Transverse colon (tissue), 4 donors: Measurements from ENCODE around the gene FAM174C. TPM values are rescaled to one million over a fixed set of nuclear protein-coding genes. Genes with fewer than 3 reads are reported as not detected.

Experiments
- DNase-seq: peaks from one replicate; pipeline ENCODE4 v3.0.0-alpha.2; 2019
- H3K27ac ChIP-seq, 4 donors: fragments of 200-600 bp; sonication (generic); 2 replicates each; pipeline ENCODE4 v1.5.1; 2016 to 2018; ENCODE audit warnings: inconsistent platforms in 4 of 4
- H3K27me3 ChIP-seq: fragments of 200-600 bp; sonication (generic); 2 replicates; pipeline ENCODE4 v1.5.1; 2017; ENCODE audit warnings: inconsistent platforms
- H3K36me3 ChIP-seq, 4 donors: fragments of 200-600 bp; sonication (generic); 2 replicates each; pipeline ENCODE4 v1.5.1; 2017 to 2019; ENCODE audit warnings: inconsistent platforms in 4 of 4
- H3K4me1 ChIP-seq, 4 donors: fragments of 200-600 bp; sonication (generic); 2 replicates each; pipeline ENCODE4 v1.5.1; 2017 to 2020; ENCODE audit warnings: inconsistent platforms in 4 of 4
- H3K4me3 ChIP-seq, 4 donors: fragments of 200-600 bp; sonication (generic); 1 replicate in 1 of 4; 2 replicates in 3 of 4; pipeline versions ENCODE4 v1.5.1 to v1.6.1; 2017 to 2019; ENCODE audit warnings: inconsistent platforms in 4 of 4
- H3K9me3 ChIP-seq, 2 donors: fragments of 200-600 bp; sonication (generic); 2 replicates each; pipeline ENCODE4 v1.5.1; 2017 to 2019; ENCODE audit warnings: inconsistent platforms in 2 of 2
- EP300 ChIP-seq: sonication (generic); formaldehyde crosslinking; IDR thresholded peaks from one replicate; pipeline ENCODE4 v1.6.1; 2017; ENCODE audit warnings: antibody characterized with exemption, low read depth
- POLR2A ChIP-seq: fragments of 450-650 bp; IDR thresholded peaks from one replicate; pipeline ENCODE4 v1.6.1; 2016; ENCODE audit warnings: antibody characterized with exemption, mild to moderate bottlenecking, moderate library complexity
- POLR2AphosphoS5 ChIP-seq, 3 donors: sonication (generic); formaldehyde crosslinking; IDR thresholded peaks; one replicate each; pipeline ENCODE4 v1.6.1; 2016; ENCODE audit warnings: antibody characterized with exemption in 3 of 3
- WGBS, 2 donors: methylation state at CpG; one replicate each; pipeline ENCODE4 v1.1.5; 2018; ENCODE audit warnings: low coverage in 1 of 2; 5-methylcytosine and 5-hydroxymethylcytosine counted together
- in situ Hi-C, 4 donors: fragments of 200-750 bp; cut with MboI; loops; one replicate each; pipeline versions ENCODE4 v1.15.0 to v1.15.1; 2017; ENCODE audit warnings: low sequenced_read_pairs in 3 of 4, low pct_ligation_motif_present in 1 of 4, low pct_unique_long_range_greater_than_20kb in 1 of 4
- intact Hi-C: fragments of 100-400 bp; cut with DNase I; formaldehyde crosslinking; loops from one replicate; pipeline ENCODE4 v1.15.1; 2023; ENCODE audit warnings: low total_unique reads
- total RNA-seq, 4 donors: library from RNA; depleted of rRNA; stranded (reverse); fragments of >200 nt; gene quantifications; one replicate each; pipeline ENCODE4 v1.1.0, GENCODE V29; 2016
- TF ChIP-seq, protein P1 (sequence below), 5 experiments: fragments of 200-600 bp in 3 of 5; fragments of 450-650 bp in 2 of 5; sonication (generic) in 3 of 5; IDR thresholded peaks; 1 replicate in 2 of 5; 2 replicates in 3 of 5; pipeline ENCODE4 v1.5.1; 2016 to 2017; ENCODE audit warnings: antibody characterized with exemption in 5 of 5, inconsistent platforms in 3 of 5, mild to moderate bottlenecking in 2 of 5, moderate library complexity in 1 of 5

Gene FAM174C
- total RNA-seq, 4 donors from 2014 or later, result 72.5 to 116 (median 99.0) TPM

DNA sequence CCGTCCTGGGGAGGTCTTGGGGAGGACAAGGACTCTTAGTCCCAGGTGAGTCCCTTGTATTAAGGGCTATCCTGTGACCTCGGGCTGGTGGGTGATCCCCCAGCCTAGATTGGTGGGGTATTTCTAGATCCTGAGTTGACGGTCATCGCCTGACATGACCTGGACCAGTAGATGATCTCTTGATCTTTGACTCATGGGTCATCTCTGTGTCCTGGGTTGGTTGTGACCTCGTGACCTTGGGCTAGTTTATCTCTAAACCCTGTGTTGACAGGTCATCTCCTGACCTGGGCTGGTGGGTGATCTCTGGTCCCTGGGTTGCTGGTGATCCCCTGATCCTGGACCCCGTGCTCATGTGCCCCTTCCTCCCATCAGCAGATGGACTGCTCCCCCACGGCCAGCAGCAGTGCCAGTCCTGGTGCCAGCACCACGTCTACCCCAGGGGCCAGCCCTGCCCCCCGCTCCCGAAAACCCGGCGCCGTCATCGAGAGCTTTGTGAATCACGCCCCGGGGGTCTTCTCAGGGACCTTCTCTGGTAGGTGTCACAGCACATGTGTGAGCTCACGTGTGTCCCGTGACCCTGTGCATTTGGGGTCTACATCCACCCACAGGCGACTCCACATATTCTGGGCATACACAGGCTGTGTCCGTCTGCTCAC is 20.7 kb upstream of the FAM174C start:
- in situ Hi-C loops (no loop called here), intact Hi-C loops (no loop called here)
- Histone ChIP-seq H3K4me1 (peaks cover 36 to 82% (median 74%) of the 10 kb centered on the region in 4 donors), H3K9me3 (no peaks in the 10 kb centered on the region), H3K4me3 (peak overlapping the region in 1 of 4 donors; percentile 87), H3K36me3 (peaks cover 0 to 34% (median 19%) of the 10 kb centered on the region in 4 donors), H3K27me3 (no peaks in the 10 kb centered on the region), H3K27ac (peak overlapping the region; percentile 98 to 99 (median 98))
- DNase-seq, result no peak
- 85% methylated on average over 18 of the region's 20 CpGs; no CpG with 5 or more reads in 1 of the 2 donors for WGBS, 2 donors
- TF ChIP-seq EP300, result no peak
- TF ChIP-seq, protein P1, sequence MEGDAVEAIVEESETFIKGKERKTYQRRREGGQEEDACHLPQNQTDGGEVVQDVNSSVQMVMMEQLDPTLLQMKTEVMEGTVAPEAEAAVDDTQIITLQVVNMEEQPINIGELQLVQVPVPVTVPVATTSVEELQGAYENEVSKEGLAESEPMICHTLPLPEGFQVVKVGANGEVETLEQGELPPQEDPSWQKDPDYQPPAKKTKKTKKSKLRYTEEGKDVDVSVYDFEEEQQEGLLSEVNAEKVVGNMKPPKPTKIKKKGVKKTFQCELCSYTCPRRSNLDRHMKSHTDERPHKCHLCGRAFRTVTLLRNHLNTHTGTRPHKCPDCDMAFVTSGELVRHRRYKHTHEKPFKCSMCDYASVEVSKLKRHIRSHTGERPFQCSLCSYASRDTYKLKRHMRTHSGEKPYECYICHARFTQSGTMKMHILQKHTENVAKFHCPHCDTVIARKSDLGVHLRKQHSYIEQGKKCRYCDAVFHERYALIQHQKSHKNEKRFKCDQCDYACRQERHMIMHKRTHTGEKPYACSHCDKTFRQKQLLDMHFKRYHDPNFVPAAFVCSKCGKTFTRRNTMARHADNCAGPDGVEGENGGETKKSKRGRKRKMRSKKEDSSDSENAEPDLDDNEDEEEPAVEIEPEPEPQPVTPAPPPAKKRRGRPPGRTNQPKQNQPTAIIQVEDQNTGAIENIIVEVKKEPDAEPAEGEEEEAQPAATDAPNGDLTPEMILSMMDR (IDR thresholded peaks at IDR 0.05), result no peak
- TF ChIP-seq POLR2AphosphoS5 (IDR thresholded peaks at IDR 0.05), result no peak
- no peak for TF ChIP-seq POLR2A

DNA sequence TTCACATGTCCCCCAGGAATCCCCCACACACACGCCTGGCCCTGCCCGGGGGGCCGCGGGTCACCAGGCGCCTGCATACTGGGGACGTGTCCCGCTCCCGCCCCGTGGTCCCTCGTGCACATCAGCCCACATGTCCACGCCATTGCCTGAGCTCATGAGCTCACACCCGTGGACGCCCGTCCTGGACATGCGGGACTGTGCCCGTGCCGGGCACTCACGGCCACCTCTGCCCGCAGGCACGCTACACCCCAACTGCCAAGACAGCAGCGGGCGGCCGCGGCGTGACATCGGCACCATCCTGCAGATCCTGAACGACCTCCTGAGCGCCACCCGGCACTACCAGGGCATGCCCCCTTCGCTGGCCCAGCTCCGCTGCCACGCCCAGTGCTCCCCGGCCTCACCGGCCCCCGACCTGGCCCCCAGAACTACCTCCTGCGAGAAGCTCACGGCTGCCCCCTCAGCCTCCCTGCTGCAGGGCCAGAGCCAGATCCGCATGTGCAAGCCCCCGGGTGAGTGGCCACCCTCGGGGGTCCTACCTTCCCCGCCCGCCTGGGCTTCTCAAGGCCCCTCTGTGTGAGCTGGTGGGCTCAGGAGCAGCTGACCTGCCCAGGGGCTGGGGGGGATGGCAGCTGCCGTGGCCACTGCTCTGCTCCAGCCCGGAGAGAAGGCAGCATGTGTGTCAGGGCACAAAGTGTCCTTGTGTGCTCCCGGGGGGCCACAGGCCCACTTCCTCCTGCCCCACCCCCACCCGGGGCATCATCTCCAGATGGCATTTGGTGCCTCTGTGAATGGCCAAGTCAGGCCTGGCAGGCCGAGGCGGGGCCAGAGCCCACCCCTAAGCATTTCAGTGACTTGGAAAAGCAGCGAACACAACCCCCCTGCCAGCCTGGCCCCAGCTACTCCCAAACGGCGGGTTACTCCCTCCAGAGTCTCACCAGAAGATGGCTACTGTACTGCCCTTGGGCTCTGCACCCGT is 19.9 kb upstream of the FAM174C start:
- H3K4me1 ChIP-seq, result peaks cover 44 to 90% (median 82%) of the 10 kb centered on the region in 4 donors
- H3K9me3 ChIP-seq, result no peaks in the 10 kb centered on the region
- in situ Hi-C loops (no loop called here), intact Hi-C loops (no loop called here)
- H3K4me3 ChIP-seq, result no peak overlapping the region
- peak overlapping the region; percentile 98 to 99 (median 98) for H3K27ac ChIP-seq
- WGBS, 2 donors, result 86% methylated on average over 45 of the region's 52 CpGs; no CpG with 5 or more reads in 1 of the 2 donors
- TF ChIP-seq POLR2AphosphoS5 (IDR thresholded peaks at IDR 0.05) (peak in 1 of 3 donors; percentile 37), EP300 (no peak)
- H3K36me3 ChIP-seq, result peaks cover 0 to 34% (median 19%) of the 10 kb centered on the region in 4 donors
- peak; percentile 19 for DNase-seq
- H3K27me3 ChIP-seq, result no peaks in the 10 kb centered on the region

DNA sequence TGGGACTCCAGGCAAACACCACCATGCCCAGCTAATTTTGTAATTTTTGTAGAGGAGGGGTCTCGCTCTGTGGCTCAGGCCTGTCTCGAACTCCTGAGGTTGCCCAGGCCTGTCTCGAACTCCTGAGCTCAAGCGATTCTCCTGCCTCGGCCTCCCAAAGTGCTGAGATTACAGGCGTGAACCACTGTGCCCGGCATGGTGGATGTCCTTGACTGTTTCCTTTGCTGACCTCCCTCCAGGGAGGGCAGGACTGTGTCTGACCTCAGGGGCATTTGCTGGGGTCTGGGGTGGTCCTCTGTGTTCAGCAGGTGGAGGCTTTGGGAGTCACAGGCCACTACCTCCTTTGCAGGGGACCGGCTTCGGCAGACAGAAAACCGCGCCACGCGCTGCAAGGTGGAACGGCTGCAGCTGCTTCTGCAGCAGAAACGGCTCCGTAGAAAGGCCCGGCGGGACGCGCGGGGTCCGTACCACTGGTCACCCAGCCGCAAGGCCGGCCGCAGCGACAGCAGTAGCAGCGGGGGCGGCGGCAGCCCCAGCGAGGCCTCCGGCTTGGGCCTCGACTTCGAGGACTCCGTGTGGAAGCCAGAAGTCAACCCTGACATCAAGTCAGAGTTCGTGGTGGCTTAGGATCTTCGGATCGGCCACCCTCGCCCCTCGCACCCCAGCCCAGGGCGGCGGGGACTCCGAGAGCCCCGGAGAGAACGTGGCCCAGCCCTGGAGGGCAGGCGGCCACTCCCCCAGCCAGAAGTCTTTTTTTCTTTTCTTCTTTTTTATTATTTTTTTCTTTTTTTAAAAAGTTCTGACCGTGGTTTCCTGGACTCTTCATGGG is 18.5 kb upstream of the FAM174C start:
- H3K4me3 ChIP-seq, result no peak overlapping the region
- no peaks in the 10 kb centered on the region for H3K27me3 ChIP-seq
- in situ Hi-C loops (no loop called here), intact Hi-C loops (loop anchor here (1.0 kb wide), 1 partner anchor 29 kb away; no protein-coding TSS in a partner anchor)
- H3K36me3 ChIP-seq, result peaks cover 0 to 34% (median 19%) of the 10 kb centered on the region in 4 donors
- WGBS, 2 donors, result 50 to 91% methylated on average over 1 to 46 of the region's 46 CpGs
- peak; percentile 16 for DNase-seq
- peak overlapping the region; percentile 98 to 100 (median 98) for H3K27ac ChIP-seq
- TF ChIP-seq EP300 (no peak), POLR2A (peak; percentile 4), POLR2AphosphoS5 (IDR thresholded peaks at IDR 0.05) (peak; percentile 21 to 52 (median 48))
- TF ChIP-seq, protein P1 (IDR thresholded peaks at IDR 0.05), result no peak
- no peaks in the 10 kb centered on the region for H3K9me3 ChIP-seq
- H3K4me1 ChIP-seq, result peaks cover 53 to 93% (median 86%) of the 10 kb centered on the region in 4 donors

DNA sequence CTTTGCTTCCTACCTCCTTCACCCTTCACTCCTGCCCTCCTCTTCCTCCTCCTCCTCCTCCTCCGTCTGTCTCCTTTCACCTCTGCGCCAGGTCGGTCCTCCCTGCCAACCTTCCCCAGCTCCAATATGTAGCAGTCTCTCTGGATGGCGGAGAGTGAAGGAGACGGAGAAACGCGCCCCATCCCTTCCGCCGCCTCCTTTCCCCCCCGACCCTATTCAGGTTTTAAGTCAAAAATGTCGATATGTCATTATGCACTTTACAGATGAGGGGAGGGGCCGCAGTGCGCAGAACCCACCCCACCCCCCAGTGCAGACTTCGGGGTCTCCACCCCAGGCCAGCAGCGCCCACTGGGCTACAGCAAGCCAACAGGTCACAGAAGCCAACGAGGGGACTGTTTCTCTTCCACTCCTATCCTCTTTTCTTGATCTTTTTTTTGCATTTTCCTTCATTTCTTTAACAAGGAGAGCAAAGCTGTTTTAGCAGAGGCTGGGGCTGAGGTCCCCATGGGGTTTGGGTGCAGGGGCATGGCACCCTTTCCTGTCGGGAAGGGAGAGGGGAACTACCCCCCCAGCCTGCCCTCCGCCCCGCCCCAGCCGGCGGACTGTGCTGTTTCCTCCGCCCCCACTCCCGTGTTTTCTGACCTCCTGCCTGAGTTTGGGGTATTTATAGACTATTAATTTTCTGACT is 17.7 kb upstream of the FAM174C start:
- Histone ChIP-seq H3K9me3 (no peaks in the 10 kb centered on the region), H3K27me3 (no peaks in the 10 kb centered on the region), H3K36me3 (peaks cover 0 to 34% (median 19%) of the 10 kb centered on the region in 4 donors), H3K4me1 (peaks cover 61 to 93% (median 86%) of the 10 kb centered on the region in 4 donors), H3K27ac (peak overlapping the region; percentile 98 to 100 (median 98)), H3K4me3 (peak overlapping the region in 1 of 4 donors; percentile 1)
- DNase-seq, result no peak
- intact Hi-C loops (loop anchor here (1.0 kb wide), 1 partner anchor 29 kb away; no protein-coding TSS in a partner anchor), in situ Hi-C loops (no loop called here)
- TF ChIP-seq POLR2A (no peak), POLR2AphosphoS5 (IDR thresholded peaks at IDR 0.05) (peak in 1 of 3 donors; percentile 18)
- WGBS, 2 donors, result 65 to 66% methylated on average over 6 to 23 of the region's 23 CpGs
